Measurements from ENCODE around the gene UBAC1.

- no peak for TF ChIP-seq CTCF (conservative IDR thresholded peaks at IDR 0.05 in 1 of 2, IDR thresholded peaks at IDR 0.05 in 1 of 2; ENCODE audit: extremely low read depth in 1 of 2, insufficient read depth in 1 of 2, low read depth in 1 of 2, low read length in 2 of 2)
- TF ChIP-seq EZH2 (IDR thresholded peaks at IDR 0.05; ENCODE audit: borderline replicate concordance, low read length) = no peak
These were observed 11.0 kb downstream of the UBAC1 start for GRCh38 chr9:135950135-135950682.

Data from mammary epithelial cell (primary cell).